ENCODE data around the gene MCRIP1.

The MCRIP1 gene, protein sequence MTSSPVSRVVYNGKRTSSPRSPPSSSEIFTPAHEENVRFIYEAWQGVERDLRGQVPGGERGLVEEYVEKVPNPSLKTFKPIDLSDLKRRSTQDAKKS

DNA sequence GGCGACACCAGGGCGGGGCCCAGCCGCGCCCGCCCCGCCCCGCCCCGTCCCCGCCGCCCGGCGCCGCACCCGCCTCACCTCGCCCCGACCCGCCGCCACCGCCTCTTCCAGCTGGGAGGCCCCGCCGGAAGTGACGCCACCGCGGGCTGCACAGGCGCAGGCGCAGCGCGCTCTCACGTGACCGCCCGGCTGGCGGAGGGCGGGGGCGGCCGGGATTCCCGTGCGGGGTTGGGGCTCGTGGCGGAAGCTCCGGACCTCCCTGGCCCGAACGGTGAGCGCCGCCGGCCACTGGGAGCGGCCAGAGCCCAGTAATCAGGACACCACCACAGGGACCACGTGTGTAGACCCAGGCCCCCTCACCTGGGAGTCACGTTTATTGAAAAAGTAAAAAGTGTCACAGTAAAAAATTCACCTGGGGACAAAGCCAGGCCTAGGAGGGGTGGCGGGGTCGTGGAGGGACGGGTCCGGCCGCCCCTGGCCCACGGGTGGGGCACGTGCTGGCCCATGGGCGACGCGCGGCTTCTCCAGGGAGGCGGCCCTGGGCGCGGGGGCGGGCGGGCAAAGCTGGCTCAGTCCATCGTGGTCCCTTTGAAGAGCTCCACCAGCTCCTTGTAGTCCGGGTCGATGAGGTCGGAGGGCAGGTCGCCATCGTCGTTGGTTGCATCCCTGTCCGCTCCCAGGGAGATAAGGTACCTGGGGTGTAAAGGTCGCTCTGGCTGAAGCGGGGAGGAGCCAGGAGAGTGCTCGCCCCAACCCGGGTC is at the start of gene MCRIP1:
Gene MCRIP1 (minus strand): TSS at position 132 of the 761 bp plus-strand sequence. CDS start 8,785 bp downstream, outside the sequence.
- in situ Hi-C loops (cut with MboI; ENCODE audit: low sequenced_read_pairs): no loop called here

GRCh38 chr17:81879121-81879520 is 46.0 kb upstream of the MCRIP1 start:
- in situ Hi-C loops (cut with MboI; ENCODE audit: low sequenced_read_pairs): no loop called here

DNA sequence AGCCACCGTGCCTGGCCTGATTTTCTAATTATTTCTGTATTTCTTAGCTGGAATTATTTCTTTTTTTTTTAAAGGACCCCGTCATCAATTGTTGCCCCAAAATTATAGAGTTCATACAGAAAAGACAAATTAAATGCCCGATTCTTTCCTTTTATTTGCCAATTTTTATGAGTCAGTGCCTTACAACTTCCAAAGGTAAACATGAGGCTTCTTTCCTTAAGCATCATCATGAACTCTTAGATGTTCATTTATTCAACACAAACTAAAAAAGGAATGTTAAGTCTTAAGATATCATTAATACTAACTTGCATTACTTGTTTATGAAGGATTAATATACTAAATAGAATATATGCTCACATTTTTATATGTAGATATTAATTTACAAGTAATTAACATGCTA is 45.2 kb upstream of the MCRIP1 start:
- in situ Hi-C loops (cut with MboI; ENCODE audit: low sequenced_read_pairs): no loop called here

DNA sequence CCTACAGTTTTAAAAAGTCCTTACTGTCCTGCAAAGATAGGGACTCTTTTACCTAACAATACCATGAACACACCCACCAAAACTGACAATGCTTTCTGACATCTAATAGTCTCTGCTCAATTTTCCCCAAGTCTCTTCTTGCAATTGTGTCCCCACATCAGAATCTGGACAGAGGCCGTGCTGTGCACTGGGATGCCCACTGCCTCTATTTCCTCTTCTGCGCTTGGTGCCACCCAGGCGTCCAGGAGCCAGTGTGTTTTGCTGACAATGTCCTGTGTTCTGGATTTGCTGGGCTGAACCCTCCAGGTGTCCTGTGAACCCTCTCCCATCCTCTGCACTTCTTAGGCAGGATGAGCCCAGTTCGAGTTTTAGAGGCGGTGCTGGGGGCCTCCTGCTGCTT is 44.5 kb upstream of the MCRIP1 start:
- in situ Hi-C loops (cut with MboI; ENCODE audit: low sequenced_read_pairs): no loop called here

DNA sequence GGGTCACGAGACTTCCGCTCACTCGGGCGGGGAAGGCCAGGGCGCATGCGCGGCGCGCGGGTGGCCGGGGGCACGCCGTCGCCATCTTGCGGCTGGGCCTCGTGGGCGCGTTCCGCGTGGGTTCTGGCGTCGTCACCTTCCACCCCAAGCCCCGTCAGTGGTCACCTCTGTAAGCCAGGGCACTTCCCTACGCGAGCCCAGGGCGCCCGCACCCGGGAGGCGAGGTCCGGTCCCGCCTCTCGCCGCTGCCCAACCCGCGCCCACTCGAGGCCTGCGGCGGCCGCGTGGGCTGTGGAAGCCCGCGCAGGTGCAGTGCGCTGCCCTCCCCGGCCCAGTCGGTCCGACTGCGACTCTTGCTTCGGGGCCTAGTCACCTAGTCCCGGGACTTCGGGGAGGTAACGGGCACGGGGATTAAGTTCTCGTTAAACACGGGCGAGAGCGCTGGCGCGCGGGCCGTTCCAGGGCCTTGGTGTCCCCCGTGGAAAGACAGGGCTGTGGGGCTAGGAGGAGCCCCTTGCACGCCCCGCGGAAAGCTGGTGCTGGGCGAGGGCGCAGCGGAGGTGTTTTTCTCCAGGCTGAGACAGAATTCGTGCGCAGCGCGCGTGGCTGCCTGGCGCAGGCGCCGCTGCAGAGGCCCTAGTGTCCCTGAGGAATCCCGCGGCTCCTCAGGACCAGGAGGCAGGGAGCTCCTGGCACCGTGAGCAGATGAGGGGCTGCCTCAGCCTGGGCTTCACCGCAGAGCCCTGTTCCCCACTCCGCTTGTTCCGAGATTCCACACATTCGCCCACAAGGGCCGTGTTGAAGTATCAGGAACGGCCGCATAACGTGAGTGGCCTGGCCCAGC is 38.5 kb upstream of the MCRIP1 start:
- in situ Hi-C loops (cut with MboI; ENCODE audit: low sequenced_read_pairs): no loop called here

- in situ Hi-C loops (cut with MboI; ENCODE audit: low sequenced_read_pairs): no loop called here
These were observed 37.9 kb upstream of the MCRIP1 start, which contains the start of gene ARHGDIA for GRCh38 chr17:81870981-81871386. Gene ARHGDIA (minus strand): TSS chr17:81871337. CDS start chr17:81869930, 1,407 bp downstream.

DNA sequence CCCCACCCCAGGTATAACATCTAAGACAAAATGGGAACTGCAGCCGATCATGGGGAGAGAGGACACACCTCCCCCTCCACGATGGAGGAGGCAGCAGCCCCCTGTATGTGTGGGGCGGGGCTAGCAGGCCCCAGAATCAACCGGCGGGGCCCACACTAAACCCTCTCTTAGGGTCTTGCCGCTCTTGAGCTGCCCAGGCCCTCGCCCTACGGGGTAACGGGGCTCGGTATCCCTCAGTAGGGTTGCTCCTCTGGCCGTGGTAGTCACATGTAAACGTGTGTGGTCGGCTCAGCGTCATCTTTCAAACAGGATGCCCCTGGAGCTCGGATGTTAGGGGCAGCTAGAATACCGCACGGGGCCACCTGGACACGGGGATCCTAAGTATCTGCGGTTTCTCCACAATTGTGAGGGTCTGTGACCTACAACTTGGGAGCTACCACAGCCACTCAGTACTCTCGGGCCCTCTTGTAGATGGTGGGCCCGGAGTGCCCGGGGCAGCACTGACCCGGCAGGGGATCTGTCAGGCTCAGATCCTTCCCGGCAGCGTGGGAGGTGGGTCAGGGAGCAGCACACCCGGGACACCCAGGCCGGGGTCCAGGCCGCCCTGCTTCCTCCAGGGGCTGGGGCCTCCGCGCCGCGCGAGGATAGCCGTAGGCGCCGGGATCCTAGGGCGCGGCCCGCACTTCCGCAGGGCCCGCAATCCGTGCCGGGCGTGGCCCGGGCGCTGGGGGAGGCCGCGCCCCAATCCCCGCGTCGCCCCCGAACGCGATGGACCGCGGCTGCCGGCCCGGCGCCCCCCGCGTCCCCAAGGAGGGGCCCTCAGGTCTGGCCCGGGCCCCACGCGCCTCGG is 37.3 kb upstream of the MCRIP1 start:
- in situ Hi-C loops (cut with MboI; ENCODE audit: low sequenced_read_pairs): no loop called here

DNA sequence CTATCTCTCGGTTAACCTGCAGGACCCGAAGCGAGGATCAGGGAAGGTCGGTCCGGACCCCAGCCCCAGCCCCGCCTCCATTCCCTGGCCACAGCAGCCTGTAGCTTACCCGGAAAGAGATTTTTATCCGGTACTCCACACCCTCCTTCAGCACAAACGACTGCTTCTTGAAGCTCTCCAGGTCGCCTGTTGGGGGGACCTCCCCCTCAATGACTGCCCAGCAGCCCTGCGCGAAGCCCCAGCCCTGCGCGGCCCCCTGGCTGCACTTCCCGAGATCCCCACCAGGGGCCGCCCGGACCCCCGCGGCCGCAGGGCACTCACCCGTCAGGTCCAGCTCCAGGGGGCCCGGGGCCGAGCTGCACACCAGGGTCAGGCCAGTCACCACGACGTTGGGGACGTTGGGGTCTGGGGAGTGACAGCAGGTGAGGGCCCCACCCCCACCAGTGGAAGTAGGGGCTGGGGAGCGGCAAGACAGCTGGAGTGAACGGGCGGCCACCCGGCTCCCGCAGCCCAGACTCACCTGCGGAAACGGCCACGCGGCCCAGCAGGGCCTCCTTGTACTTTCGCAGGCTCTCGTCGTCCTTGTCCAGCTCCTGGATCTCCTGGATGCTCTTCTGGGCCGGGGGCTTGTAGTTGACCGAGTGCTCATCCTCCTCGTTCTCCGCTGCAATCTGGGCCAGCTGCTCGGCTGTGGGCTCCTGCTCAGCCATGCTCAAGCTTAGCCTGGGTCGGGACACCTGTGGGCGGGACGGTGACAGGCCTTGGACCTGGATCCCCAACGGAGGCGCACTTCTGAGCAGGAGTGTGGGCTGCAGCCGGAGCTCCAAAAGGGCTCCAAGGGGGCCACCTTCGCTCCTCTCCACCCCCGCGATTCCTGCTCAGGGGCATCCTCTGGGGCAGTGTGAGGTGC is 36.4 kb upstream of the MCRIP1 start:
- in situ Hi-C loops (cut with MboI; ENCODE audit: low sequenced_read_pairs): no loop called here

DNA sequence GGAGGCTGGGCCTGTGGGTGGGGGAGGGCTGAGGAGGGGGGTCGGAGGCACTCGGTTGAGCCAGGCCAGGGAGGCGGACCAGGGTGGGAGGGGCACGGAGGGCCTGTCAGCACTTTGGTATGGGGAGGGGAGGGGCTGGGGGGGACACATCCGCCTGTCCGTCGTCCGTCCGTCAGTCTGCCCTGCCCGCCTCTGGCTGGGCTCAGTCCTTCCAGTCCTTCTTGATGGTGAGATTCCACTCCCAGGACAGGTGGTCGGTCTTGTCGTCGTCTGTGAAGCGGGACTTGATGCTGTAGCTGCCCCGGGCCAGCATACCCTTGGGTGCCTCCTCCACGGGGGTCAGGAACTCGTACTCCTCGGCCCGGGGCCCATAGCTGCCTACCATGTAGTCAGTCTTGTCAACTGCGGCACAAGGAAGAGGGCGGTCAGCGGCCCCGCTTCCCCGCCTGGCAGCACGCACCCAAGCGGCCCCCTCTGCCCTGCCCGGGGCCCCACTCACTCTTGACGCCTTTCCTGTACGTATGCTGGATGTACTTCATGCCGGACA is 35.7 kb upstream of the MCRIP1 start:
- in situ Hi-C loops (cut with MboI; ENCODE audit: low sequenced_read_pairs): no loop called here

DNA sequence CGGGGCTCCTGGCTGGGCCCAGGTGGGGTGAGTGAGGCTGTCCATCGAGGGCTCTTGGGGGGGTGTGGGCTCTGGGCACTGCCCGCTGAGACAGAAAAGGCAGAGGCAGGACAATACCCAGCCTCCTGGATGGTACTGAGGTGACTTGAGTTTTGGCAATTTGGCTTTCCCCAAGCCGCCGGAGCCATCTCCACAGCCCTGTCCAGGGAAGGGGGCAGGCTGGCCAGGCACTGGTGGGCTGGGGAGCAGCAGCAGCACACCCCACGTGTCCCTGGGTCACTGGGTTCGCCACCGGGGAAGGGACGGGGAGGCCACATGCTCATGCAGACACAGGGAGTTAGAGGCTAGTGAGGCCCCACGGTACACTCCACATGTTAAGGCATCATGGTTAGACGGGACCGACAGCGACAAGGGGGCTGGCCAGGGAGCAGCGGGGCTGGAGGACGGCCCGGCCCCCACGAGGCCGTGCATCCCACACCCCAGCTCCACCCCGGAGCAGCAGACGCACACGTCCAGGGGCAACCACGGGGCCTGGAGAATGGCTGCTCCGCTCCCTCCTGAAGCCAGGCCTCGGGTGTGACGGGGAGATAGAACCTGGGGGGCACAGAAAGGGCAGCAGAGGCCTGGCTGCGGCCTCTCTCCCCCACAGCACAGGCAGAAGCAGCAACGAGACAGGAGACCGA is 35.0 kb upstream of the MCRIP1 start:
- in situ Hi-C loops (cut with MboI; ENCODE audit: low sequenced_read_pairs): no loop called here

GRCh38 chr17:81867170-81867990 is 34.3 kb upstream of the MCRIP1 start:
- in situ Hi-C loops (cut with MboI; ENCODE audit: low sequenced_read_pairs): no loop called here

DNA sequence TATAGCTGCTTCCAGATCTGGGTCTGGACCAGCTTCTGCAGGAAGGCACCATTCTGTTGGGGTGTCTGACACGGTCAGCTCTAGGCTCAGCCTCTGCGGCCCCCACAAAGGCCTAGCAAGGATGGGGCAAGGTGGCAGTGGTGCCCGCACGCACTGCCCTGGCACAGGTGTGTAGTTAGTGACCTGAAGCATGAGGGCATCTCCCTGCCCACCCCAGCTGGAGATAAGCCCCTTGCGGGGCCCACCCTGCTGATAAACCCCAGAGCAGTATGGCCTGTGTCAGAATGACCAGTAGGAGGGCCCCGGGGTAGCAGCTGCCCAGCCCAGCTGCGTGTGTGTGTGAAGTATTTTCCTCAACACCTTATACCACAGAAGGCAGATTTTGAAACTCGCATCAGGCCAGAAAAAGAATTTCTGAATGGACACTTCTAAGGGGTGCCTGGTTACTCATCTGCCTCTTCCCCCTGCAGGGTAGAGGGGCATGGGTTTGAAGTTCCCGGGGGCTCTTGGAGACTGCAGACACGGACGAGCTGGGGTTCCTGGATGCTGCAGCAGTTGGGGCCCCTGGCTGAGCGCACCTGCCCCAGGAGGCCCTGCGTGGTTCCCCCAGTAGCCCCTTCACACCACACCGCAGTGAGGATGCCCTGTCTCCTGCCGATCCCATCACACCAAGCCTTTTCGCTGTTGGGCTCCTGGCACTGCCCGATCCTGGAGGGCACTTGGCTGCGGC is 33.5 kb upstream of the MCRIP1 start:
- in situ Hi-C loops (cut with MboI; ENCODE audit: low sequenced_read_pairs): no loop called here

- in situ Hi-C loops (cut with MboI; ENCODE audit: low sequenced_read_pairs): no loop called here
These were observed 32.8 kb upstream of the MCRIP1 start for GRCh38 chr17:81865733-81866439.

DNA sequence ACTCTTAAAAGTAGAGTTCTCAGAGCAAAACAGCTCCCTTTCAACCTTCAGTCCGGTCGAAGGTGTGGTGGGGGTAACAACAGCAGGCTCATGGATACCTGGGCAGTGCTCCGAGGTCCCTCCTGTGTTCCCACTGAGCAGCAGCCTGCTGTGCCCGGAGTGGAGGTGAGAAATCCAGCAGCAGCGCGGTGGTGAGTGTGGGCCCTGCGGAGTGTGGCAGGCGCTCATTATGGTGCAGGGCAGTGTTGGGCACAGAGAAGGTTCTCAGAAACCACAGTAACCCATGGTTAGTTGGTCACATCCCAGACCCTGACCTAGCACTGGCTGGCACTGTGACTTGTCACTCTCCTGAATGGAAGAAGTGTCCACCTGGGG is 32.3 kb upstream of the MCRIP1 start:
- in situ Hi-C loops (cut with MboI; ENCODE audit: low sequenced_read_pairs): no loop called here

- in situ Hi-C loops (cut with MboI; ENCODE audit: low sequenced_read_pairs): no loop called here
These were observed 31.0 kb upstream of the MCRIP1 start for GRCh38 chr17:81863833-81864768.
